Ovary (tissue), 3 donors: Measurements from ENCODE around the gene MALL.

Experiments used
- CTCF ChIP-seq, 3 donors: fragments of 450-650 bp in 2 of 3; fragments of 200-600 bp in 1 of 3; IDR thresholded peaks; one replicate each; pipeline versions ENCODE4 v1.5.1 to v1.8.0; 2016 to 2022; ENCODE audit warnings: antibody characterized with exemption in 3 of 3, mild to moderate bottlenecking in 1 of 3
- EP300 ChIP-seq: sonication (generic); formaldehyde crosslinking; IDR thresholded peaks from one replicate; pipeline ENCODE4 v1.6.1; 2017; ENCODE audit warnings: antibody characterized with exemption
- POLR2A ChIP-seq: fragments of 450-650 bp; IDR thresholded peaks from one replicate; pipeline ENCODE4 v1.6.1; 2017; ENCODE audit warnings: antibody characterized with exemption, mild to moderate bottlenecking, moderate library complexity
- donor health status: DM: no; HTN: no; CAD: no.

- no peak for TF ChIP-seq POLR2A
- no peak for TF ChIP-seq CTCF (IDR thresholded peaks at IDR 0.05)
- TF ChIP-seq EP300: no peak
Measured at GRCh38 chr2:110134025-110134424, 18.4 kb upstream of the MALL start.
